ENCODE measurements around the gene SPRYD3. TPM values are rescaled to one million over a fixed set of nuclear protein-coding genes. Genes with fewer than 3 reads are reported as not detected.

Gene SPRYD3
- total RNA-seq, 4 donors from 2014 or later, result 10.1 to 27.0 (median 21.9) TPM

GRCh38 chr12:53057816-53058500 lies 21.2 kb downstream of the SPRYD3 start:
- TF ChIP-seq CTCF (IDR thresholded peaks at IDR 0.05), result no peak
- TF ChIP-seq POLR2AphosphoS5 (IDR thresholded peaks at IDR 0.05), result no peak
- no peak for TF ChIP-seq EP300 (IDR thresholded peaks at IDR 0.05; ENCODE audit: low read depth)
- TF ChIP-seq POLR2A (IDR thresholded peaks at IDR 0.05), result no peak
- WGBS, 2 donors (ENCODE audit: low coverage in 1 of 2), result 84% methylated on average over 13 of the region's 13 CpGs; no CpG with 5 or more reads in 1 of the 2 donors
- Histone ChIP-seq H3K27ac (no peak overlapping the region), H3K27me3 (no peaks in the 10 kb centered on the region), H3K9me3 (no peaks in the 10 kb centered on the region), H3K36me3 (no peaks in the 10 kb centered on the region), H3K4me3 (no peak overlapping the region), H3K4me1 (peaks cover 16 to 43% (median 28%) of the 10 kb centered on the region in 4 donors)
- intact Hi-C loops (cut with DNase I; ENCODE audit: low total_unique reads), result no loop called here
- in situ Hi-C loops (cut with MboI; ENCODE audit: low pct_ligation_motif_present in 1 of 4, low pct_unique_long_range_greater_than_20kb in 1 of 4, low sequenced_read_pairs in 3 of 4), result loop anchor here in 2 of 4 donors (25.0 kb wide), 2 partner anchors 129 to 229 kb away; partner anchors contain the start of genes CSAD (in 1 of the 2), MYG1 (in 1 of the 2), PFDN5 (in 1 of the 2) and ZNF740 (in 1 of the 2)
- no peak for DNase-seq

GRCh38 chr12:53056901-53057300 lies 22.3 kb downstream of the SPRYD3 start:
- no peaks in the 10 kb centered on the region for H3K27me3 ChIP-seq
- H3K36me3 ChIP-seq, result no peaks in the 10 kb centered on the region
- TF ChIP-seq CTCF (IDR thresholded peaks at IDR 0.05), result no peak
- no peak for TF ChIP-seq POLR2AphosphoS5 (IDR thresholded peaks at IDR 0.05)
- TF ChIP-seq EP300 (IDR thresholded peaks at IDR 0.05; ENCODE audit: low read depth), result no peak
- no peak for TF ChIP-seq POLR2A (IDR thresholded peaks at IDR 0.05)
- DNase-seq, result peak; percentile 6
- no peak overlapping the region for H3K4me3 ChIP-seq
- no peaks in the 10 kb centered on the region for H3K9me3 ChIP-seq
- intact Hi-C loops (cut with DNase I; ENCODE audit: low total_unique reads), result no loop called here
- in situ Hi-C loops (cut with MboI; ENCODE audit: low pct_ligation_motif_present in 1 of 4, low pct_unique_long_range_greater_than_20kb in 1 of 4, low sequenced_read_pairs in 3 of 4), result loop anchor here in 2 of 4 donors (25.0 kb wide), 2 partner anchors 130 to 230 kb away; partner anchors contain the start of genes CSAD (in 1 of the 2), MYG1 (in 1 of the 2), PFDN5 (in 1 of the 2) and ZNF740 (in 1 of the 2)
- 89% methylated on average over 7 of the region's 7 CpGs; no CpG with 5 or more reads in 1 of the 2 donors for whole genome bisulfite sequencing, 2 donors (ENCODE audit: low coverage in 1 of 2)
- no peak overlapping the region for H3K27ac ChIP-seq
- peaks cover 25 to 50% (median 36%) of the 10 kb centered on the region in 4 donors for H3K4me1 ChIP-seq

GRCh38 chr12:53056296-53056695 lies 22.9 kb downstream of the SPRYD3 start:
- DNase-seq, result peak; percentile 4
- TF ChIP-seq EP300 (IDR thresholded peaks at IDR 0.05; ENCODE audit: low read depth) (no peak), CTCF (IDR thresholded peaks at IDR 0.05) (no peak), POLR2AphosphoS5 (IDR thresholded peaks at IDR 0.05) (no peak), POLR2A (IDR thresholded peaks at IDR 0.05) (no peak)
- H3K9me3 ChIP-seq, result no peaks in the 10 kb centered on the region
- intact Hi-C loops (cut with DNase I; ENCODE audit: low total_unique reads), result no loop called here
- no peak overlapping the region for H3K27ac ChIP-seq
- no peak overlapping the region for H3K4me3 ChIP-seq
- in situ Hi-C loops (cut with MboI; ENCODE audit: low pct_ligation_motif_present in 1 of 4, low pct_unique_long_range_greater_than_20kb in 1 of 4, low sequenced_read_pairs in 3 of 4), result loop anchor here in 2 of 4 donors (25.0 kb wide), 2 partner anchors 131 to 231 kb away; partner anchors contain the start of genes CSAD (in 1 of the 2), MYG1 (in 1 of the 2), PFDN5 (in 1 of the 2) and ZNF740 (in 1 of the 2)
- peaks cover 26 to 50% (median 37%) of the 10 kb centered on the region in 4 donors for H3K4me1 ChIP-seq
- no peaks in the 10 kb centered on the region for H3K27me3 ChIP-seq
- WGBS, 2 donors (ENCODE audit: low coverage in 1 of 2), result 78 to 85% methylated on average over 5 of the region's 5 CpGs
- no peaks in the 10 kb centered on the region for H3K36me3 ChIP-seq

- Histone ChIP-seq H3K27ac (peak overlapping the region in 3 of 4 donors; percentile 94 to 98 (median 97)), H3K4me3 (no peak overlapping the region), H3K36me3 (no peaks in the 10 kb centered on the region), H3K9me3 (no peaks in the 10 kb centered on the region), H3K27me3 (no peaks in the 10 kb centered on the region), H3K4me1 (peaks cover 22 to 50% (median 36%) of the 10 kb centered on the region in 4 donors)
- TF ChIP-seq EP300 (IDR thresholded peaks at IDR 0.05; ENCODE audit: low read depth), result no peak
- TF ChIP-seq POLR2A (IDR thresholded peaks at IDR 0.05), result no peak
- TF ChIP-seq POLR2AphosphoS5 (IDR thresholded peaks at IDR 0.05), result peak in 1 of 3 donors; percentile 4
- TF ChIP-seq CTCF (IDR thresholded peaks at IDR 0.05), result no peak
- intact Hi-C loops (cut with DNase I; ENCODE audit: low total_unique reads) (no loop called here), in situ Hi-C loops (cut with MboI; ENCODE audit: low pct_ligation_motif_present in 1 of 4, low pct_unique_long_range_greater_than_20kb in 1 of 4, low sequenced_read_pairs in 3 of 4) (loop anchor here in 2 of 4 donors (25.0 kb wide), 2 partner anchors 132 to 232 kb away; partner anchors contain the start of genes CSAD (in 1 of the 2), MYG1 (in 1 of the 2), PFDN5 (in 1 of the 2) and ZNF740 (in 1 of the 2))
- WGBS, 2 donors (ENCODE audit: low coverage in 1 of 2), result 71 to 77% methylated on average over 4 to 15 of the region's 15 CpGs
- peak; percentile 7 for DNase-seq
These were observed 23.5 kb downstream of the SPRYD3 start for GRCh38 chr12:53055471-53056266.

Data from transverse colon (tissue), 4 donors.